ENCODE results near the gene RAPH1. TPM values are rescaled to one million over a fixed set of nuclear protein-coding genes. Genes with fewer than 3 reads are reported as not detected.

Gene RAPH1
- total RNA-seq, 1 donor from 2014 or later = 71.6 TPM

DNA sequence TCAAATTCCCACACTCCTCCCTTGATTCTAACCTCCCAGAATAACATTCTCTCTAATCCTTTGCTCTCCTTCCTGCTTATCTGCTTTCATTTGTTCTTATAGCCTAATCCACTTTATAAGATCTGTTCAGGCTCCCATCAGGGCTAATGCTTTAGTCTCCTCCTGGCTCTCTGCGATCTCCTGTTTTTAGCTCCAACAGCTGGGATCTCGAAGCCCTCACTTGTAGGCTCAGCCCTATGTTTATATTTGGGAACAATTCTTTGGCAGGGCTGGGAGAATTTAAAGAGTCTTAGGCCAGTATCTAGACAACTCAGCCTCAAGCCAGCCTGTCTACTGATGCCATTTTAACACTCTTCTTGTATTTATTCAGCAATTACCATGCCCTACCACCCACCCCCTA, 27.2 kb upstream of the RAPH1 start:
- DNase-seq (ENCODE audit: low spot score) = no peak
- Mint-ChIP-seq H3K36me3 (ENCODE audit: low read depth) (no peaks in the 10 kb centered on the region), H3K4me3 (ENCODE audit: unreplicated experiment) (no peak overlapping the region), H3K9me3 (ENCODE audit: low read depth) (no peaks in the 10 kb centered on the region), H3K27ac (ENCODE audit: unreplicated experiment) (peak overlapping the region; percentile 79), H3K27me3 (ENCODE audit: low read depth) (no peaks in the 10 kb centered on the region), H3K4me1 (ENCODE audit: low read depth) (peaks cover 7% of the 10 kb centered on the region)
- TF ChIP-seq, protein P1, sequence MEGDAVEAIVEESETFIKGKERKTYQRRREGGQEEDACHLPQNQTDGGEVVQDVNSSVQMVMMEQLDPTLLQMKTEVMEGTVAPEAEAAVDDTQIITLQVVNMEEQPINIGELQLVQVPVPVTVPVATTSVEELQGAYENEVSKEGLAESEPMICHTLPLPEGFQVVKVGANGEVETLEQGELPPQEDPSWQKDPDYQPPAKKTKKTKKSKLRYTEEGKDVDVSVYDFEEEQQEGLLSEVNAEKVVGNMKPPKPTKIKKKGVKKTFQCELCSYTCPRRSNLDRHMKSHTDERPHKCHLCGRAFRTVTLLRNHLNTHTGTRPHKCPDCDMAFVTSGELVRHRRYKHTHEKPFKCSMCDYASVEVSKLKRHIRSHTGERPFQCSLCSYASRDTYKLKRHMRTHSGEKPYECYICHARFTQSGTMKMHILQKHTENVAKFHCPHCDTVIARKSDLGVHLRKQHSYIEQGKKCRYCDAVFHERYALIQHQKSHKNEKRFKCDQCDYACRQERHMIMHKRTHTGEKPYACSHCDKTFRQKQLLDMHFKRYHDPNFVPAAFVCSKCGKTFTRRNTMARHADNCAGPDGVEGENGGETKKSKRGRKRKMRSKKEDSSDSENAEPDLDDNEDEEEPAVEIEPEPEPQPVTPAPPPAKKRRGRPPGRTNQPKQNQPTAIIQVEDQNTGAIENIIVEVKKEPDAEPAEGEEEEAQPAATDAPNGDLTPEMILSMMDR (IDR thresholded peaks at IDR 0.05) = no peak

DNA sequence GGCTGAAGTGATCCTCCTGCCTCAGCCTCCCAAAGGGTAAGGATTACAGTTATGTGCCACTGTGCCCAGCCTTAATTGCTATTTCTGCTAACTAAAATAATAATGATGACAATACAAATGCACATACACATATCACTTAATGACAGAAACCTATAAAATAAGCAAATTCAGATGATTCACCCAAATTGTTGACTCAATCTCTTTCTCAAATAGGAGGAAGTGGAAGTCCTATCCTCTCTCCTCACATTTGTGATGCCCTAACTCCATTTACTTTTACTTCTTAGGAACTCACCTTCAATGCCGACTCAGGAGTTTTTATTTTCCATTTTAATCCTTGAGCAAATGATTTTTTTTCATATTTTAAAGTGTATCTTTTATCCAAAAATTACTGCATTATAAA, 24.5 kb upstream of the RAPH1 start:
- no peak for DNase-seq (ENCODE audit: low spot score)
- TF ChIP-seq, protein P1 (IDR thresholded peaks at IDR 0.05) = no peak
- Mint-ChIP-seq H3K27me3 (ENCODE audit: low read depth) (no peaks in the 10 kb centered on the region), H3K4me3 (ENCODE audit: unreplicated experiment) (no peak overlapping the region), H3K4me1 (ENCODE audit: low read depth) (peaks cover 7% of the 10 kb centered on the region), H3K9me3 (ENCODE audit: low read depth) (no peaks in the 10 kb centered on the region), H3K27ac (ENCODE audit: unreplicated experiment) (no peak overlapping the region), H3K36me3 (ENCODE audit: low read depth) (no peaks in the 10 kb centered on the region)

DNA sequence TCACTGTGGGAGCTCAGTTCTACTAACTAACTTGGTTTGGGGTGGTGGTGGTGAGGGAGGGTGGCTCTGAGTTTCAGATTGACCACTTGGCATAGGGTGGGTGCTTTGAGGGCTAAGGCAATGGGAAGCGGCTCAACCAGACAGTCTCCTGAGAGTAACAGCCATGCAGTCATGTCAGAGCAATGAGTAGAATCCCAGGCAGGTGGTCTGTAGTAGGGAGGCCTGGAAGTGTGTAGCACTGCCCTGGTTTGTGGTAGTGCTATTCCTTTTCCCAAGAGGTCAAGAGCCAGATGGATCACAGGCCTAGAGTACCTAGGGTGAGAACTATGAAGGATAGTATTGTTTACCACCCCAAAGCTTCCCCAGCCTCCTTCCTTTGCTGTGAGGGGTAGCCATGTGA, 18.7 kb upstream of the RAPH1 start:
- no peak for DNase-seq (ENCODE audit: low spot score)
- TF ChIP-seq, protein P1 (IDR thresholded peaks at IDR 0.05) = no peak
- H3K4me1 Mint-ChIP-seq (ENCODE audit: low read depth) = peaks cover 4% of the 10 kb centered on the region

DNA sequence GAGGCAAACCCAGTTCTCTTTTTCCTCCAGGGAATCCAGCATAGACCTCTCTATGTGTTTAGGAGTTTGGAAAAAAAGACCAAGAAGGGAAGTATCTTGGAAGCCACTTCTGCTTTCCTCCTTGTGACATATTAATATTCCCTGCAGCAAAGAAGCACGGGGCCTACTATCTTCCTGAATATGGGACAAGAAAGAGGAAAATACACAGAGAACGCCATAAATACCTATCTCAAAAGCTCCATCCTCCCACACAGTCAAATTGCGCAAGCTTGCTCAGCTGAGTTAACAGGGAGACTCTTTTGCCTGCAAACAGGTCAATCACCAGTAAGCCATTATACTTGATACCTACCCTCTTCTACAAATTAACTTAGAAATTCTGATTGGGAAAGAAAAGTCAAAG, 16.7 kb upstream of the RAPH1 start:
- DNase-seq (ENCODE audit: low spot score) = no peak
- Mint-ChIP-seq H3K36me3 (ENCODE audit: low read depth) (no peaks in the 10 kb centered on the region), H3K4me1 (ENCODE audit: low read depth) (peaks cover 4% of the 10 kb centered on the region), H3K9me3 (ENCODE audit: low read depth) (no peaks in the 10 kb centered on the region), H3K4me3 (ENCODE audit: unreplicated experiment) (no peak overlapping the region), H3K27ac (ENCODE audit: unreplicated experiment) (no peak overlapping the region), H3K27me3 (ENCODE audit: low read depth) (no peaks in the 10 kb centered on the region)
- TF ChIP-seq, protein P1 (IDR thresholded peaks at IDR 0.05) = no peak

More for the DNA sequence above, 18.7 kb upstream of the RAPH1 start:
- Mint-ChIP-seq H3K27ac (ENCODE audit: unreplicated experiment) (no peak overlapping the region), H3K27me3 (ENCODE audit: low read depth) (no peaks in the 10 kb centered on the region), H3K4me3 (ENCODE audit: unreplicated experiment) (no peak overlapping the region), H3K36me3 (ENCODE audit: low read depth) (no peaks in the 10 kb centered on the region), H3K9me3 (ENCODE audit: low read depth) (no peaks in the 10 kb centered on the region)

DNA sequence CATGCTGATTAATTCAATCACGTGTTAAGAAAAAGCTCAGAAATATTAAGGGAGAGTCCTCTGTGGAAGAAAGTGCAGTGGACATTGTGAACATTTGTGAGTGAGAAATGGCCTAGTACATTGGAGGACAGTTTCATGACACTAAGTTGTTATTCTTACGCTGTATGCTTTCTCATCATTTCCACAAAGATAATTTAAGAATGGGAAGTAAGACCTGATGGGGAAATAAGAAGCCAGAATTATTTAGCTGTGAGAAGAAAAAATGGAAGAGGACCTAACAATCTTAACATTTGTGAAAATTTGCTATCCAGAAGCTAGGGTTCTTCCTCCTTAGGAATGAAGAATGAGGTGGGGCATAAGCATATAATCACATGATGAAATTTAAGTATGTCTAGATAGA, 15.2 kb upstream of the RAPH1 start:
- H3K27ac Mint-ChIP-seq (ENCODE audit: unreplicated experiment) = no peak overlapping the region
- H3K4me3 Mint-ChIP-seq (ENCODE audit: unreplicated experiment) = no peak overlapping the region
- no peaks in the 10 kb centered on the region for H3K9me3 Mint-ChIP-seq (ENCODE audit: low read depth)
- H3K27me3 Mint-ChIP-seq (ENCODE audit: low read depth) = no peaks in the 10 kb centered on the region
- TF ChIP-seq, protein P1 (IDR thresholded peaks at IDR 0.05) = no peak
- no peaks in the 10 kb centered on the region for H3K36me3 Mint-ChIP-seq (ENCODE audit: low read depth)
- peaks cover 4% of the 10 kb centered on the region for H3K4me1 Mint-ChIP-seq (ENCODE audit: low read depth)
- no peak for DNase-seq (ENCODE audit: low spot score)
